Muscle of arm (tissue), 12 donors: ENCODE data around the gene PLCL1. TPM values are rescaled to one million over a fixed set of nuclear protein-coding genes. Genes with fewer than 3 reads are reported as not detected.

Experiments used
- DNase-seq: peaks from one replicate; pipeline ENCODE4 v3.0.0-alpha.2; 2013
- polyA plus RNA-seq, 12 donors: library from polyadenylated mRNA; unstranded; fragments of 120-200 nt; gene quantifications; one replicate each; pipeline ENCODE4 v1.2.1, GENCODE V29; 2013; ENCODE audit not compliant: insufficient read length in 12 of 12

PLCL1 gene
- polyA plus RNA-seq, 12 donors: 7.8 to 24.6 (median 17.0) TPM; not detected in 1

GRCh38 chr2:197920088-197920487 lies 115.7 kb downstream of the PLCL1 start:
- no peak for DNase-seq

GRCh38 chr2:197920592-197921201 lies 116.3 kb downstream of the PLCL1 start:
- DNase-seq: no peak

GRCh38 chr2:197924483-197924882 lies 120.1 kb downstream of the PLCL1 start:
- no peak for DNase-seq

- DNase-seq: no peak
These were observed 120.8 kb downstream of the PLCL1 start for GRCh38 chr2:197925204-197925603.

GRCh38 chr2:197925976-197926375 lies 121.6 kb downstream of the PLCL1 start:
- DNase-seq: no peak

- no peak for DNase-seq
These were observed 122.3 kb downstream of the PLCL1 start for GRCh38 chr2:197926673-197927072.

GRCh38 chr2:197927994-197928393 lies 123.6 kb downstream of the PLCL1 start:
- no peak for DNase-seq

GRCh38 chr2:197929008-197929885 lies 124.9 kb downstream of the PLCL1 start:
- DNase-seq: no peak

- DNase-seq: no peak
These were observed 125.5 kb downstream of the PLCL1 start for GRCh38 chr2:197929886-197930227.

- DNase-seq: no peak
These were observed 126.3 kb downstream of the PLCL1 start for GRCh38 chr2:197930570-197931278.

- no peak for DNase-seq
These were observed 127.4 kb downstream of the PLCL1 start for GRCh38 chr2:197931661-197932312.

- no peak for DNase-seq
These were observed 128.0 kb downstream of the PLCL1 start for GRCh38 chr2:197932374-197932773.

- DNase-seq: no peak
These were observed 130.0 kb downstream of the PLCL1 start for GRCh38 chr2:197934261-197934933.

- no peak for DNase-seq
These were observed 130.5 kb downstream of the PLCL1 start for GRCh38 chr2:197934934-197935289.

GRCh38 chr2:197937814-197938213 lies 133.4 kb downstream of the PLCL1 start:
- DNase-seq: no peak

- DNase-seq: no peak
These were observed 134.2 kb downstream of the PLCL1 start for GRCh38 chr2:197938555-197938954.

- no peak for DNase-seq
These were observed 135.4 kb downstream of the PLCL1 start for GRCh38 chr2:197939787-197940186.

- DNase-seq: no peak
These were observed 136.0 kb downstream of the PLCL1 start for GRCh38 chr2:197940382-197940781.

GRCh38 chr2:197941715-197942114 lies 137.3 kb downstream of the PLCL1 start:
- no peak for DNase-seq

- DNase-seq: no peak
These were observed 139.3 kb downstream of the PLCL1 start for GRCh38 chr2:197943731-197944130.

- DNase-seq: peak; percentile 23
These were observed 140.2 kb downstream of the PLCL1 start for GRCh38 chr2:197944416-197945096.
